HepG2 (cell line): ENCODE results near the gene TCEA3. TPM values are rescaled to one million over a fixed set of nuclear protein-coding genes. Genes with fewer than 3 reads are reported as not detected.
A peak's percentile ranks its signal among the peaks of the same experiment; 100 is the strongest.

ENCODE experiments used
- CBX5 ChIP-seq: sonication (generic); formaldehyde crosslinking; IDR thresholded peaks from 2 replicates; pipeline ENCODE4 v1.4.0; 2020; ENCODE audit warnings: missing genetic modification reagents, borderline replicate concordance
- E2F1 ChIP-seq: sonication (generic); formaldehyde crosslinking; IDR thresholded peaks from 2 replicates; pipeline ENCODE4 v1.5.0; 2020; ENCODE audit warnings: missing genetic modification reagents
- FOXP1 ChIP-seq, 2 experiments: fragments of 450-650 bp in 1 of 2; IDR thresholded peaks; 2 replicates each; pipeline ENCODE4 v1.6.1; 2017 to 2018; ENCODE audit warnings: antibody characterized with exemption in 1 of 2
- HNRNPH1 ChIP-seq: fragments of 200-400 bp; formaldehyde crosslinking; optimal IDR thresholded peaks from 2 replicates; pipeline ENCODE3; 2017; ENCODE audit warnings: mild to moderate bottlenecking, low read depth, low read length
- KMT2A ChIP-seq: sonication (generic); formaldehyde crosslinking; IDR thresholded peaks from 2 replicates; pipeline ENCODE4 v1.4.0; 2020; ENCODE audit warnings: missing genetic modification reagents
- MTF1 ChIP-seq: sonication (generic); formaldehyde crosslinking; IDR thresholded peaks from 2 replicates; pipeline ENCODE4 v1.5.0; 2020; ENCODE audit warnings: missing genetic modification reagents
- RARA ChIP-seq: IDR thresholded peaks from 2 replicates; pipeline ENCODE4 v1.6.1; 2016; ENCODE audit warnings: missing genetic modification reagents, missing compliant biosample characterization
- RFX5 ChIP-seq: IDR thresholded peaks from 2 replicates; pipeline ENCODE4 v1.6.1; 2011; ENCODE audit warnings: low read depth, low read length, improper control_type of control experiment
- ZBTB2 ChIP-seq: sonication (generic); formaldehyde crosslinking; IDR thresholded peaks from 2 replicates; pipeline ENCODE4 v1.8.0; 2022; ENCODE audit warnings: low read depth, missing genetic modification reagents
- ZFX ChIP-seq: sonication (generic); formaldehyde crosslinking; IDR thresholded peaks from 2 replicates; pipeline ENCODE4 v1.4.0; 2020; ENCODE audit warnings: mild to moderate bottlenecking, low read depth, missing genetic modification reagents, moderate library complexity
- ZMYM3 ChIP-seq: sonication (generic); formaldehyde crosslinking; IDR thresholded peaks from 2 replicates; pipeline ENCODE4 v1.5.1; 2020; ENCODE audit warnings: mild to moderate bottlenecking, missing genetic modification reagents
- ZNF362 ChIP-seq: sonication (generic); formaldehyde crosslinking; IDR thresholded peaks from 2 replicates; pipeline ENCODE4 v1.4.0; 2020; ENCODE audit warnings: missing genetic modification reagents, mild to moderate bottlenecking, borderline replicate concordance
- ZNF607 ChIP-seq: sonication (generic); formaldehyde crosslinking; IDR thresholded peaks from 2 replicates; pipeline ENCODE4 v1.5.1; 2020; ENCODE audit warnings: missing genetic modification reagents, mild to moderate bottlenecking, borderline replicate concordance
- ZUFSP ChIP-seq: sonication (generic); formaldehyde crosslinking; IDR thresholded peaks from 2 replicates; pipeline ENCODE4 v1.9.0; 2021; ENCODE audit warnings: missing genetic modification reagents, mild to moderate bottlenecking, borderline replicate concordance
- polyA plus RNA-seq, 8 experiments: library from polyadenylated mRNA; depleted of rRNA in 3 of 8; stranded (reverse) in 7 of 8; unstranded in 1 of 8; fragments of >200 nt; fragmentation: Illumina TruSeq in 4 of 8; extraction: Trizol in 4 of 8; gene quantifications; 2 replicates each; pipeline versions ENCODE4 v1.2.1 to v1.2.3, GENCODE V29; 2011 to 2016; ENCODE audit warnings: low read depth in 4 of 8, missing spikeins in 1 of 8, mixed read lengths in 1 of 8; ENCODE audit not compliant: insufficient read depth in 1 of 8
- total RNA-seq, 5 experiments: library from RNA; depleted of rRNA; stranded (reverse); fragments of >200 nt; fragmentation: Illumina TruSeq; extraction: Trizol; gene quantifications; 2 replicates each; pipeline ENCODE4 v1.2.3, GENCODE V29; 2016; ENCODE audit warnings: low read depth in 1 of 5
- TF ChIP-seq, protein P1 (sequence below): sonication (generic); formaldehyde crosslinking; IDR thresholded peaks from 2 replicates; pipeline ENCODE4 v1.8.0; 2022; ENCODE audit warnings: missing genetic modification reagents, low read depth, mild to moderate bottlenecking, borderline replicate concordance
- TF ChIP-seq, protein P2 (sequence below): sonication (generic); formaldehyde crosslinking; IDR thresholded peaks from 2 replicates; pipeline ENCODE4 v1.8.0; 2022; ENCODE audit warnings: missing genetic modification reagents, mild to moderate bottlenecking, moderate library complexity, borderline replicate concordance

The TCEA3 gene
- total and polyA plus RNA-seq, 2 of the 13 experiments (the other 11 are each of a cell fraction or from before 2014, with no cell fraction given), result 55.5 to 84.6 TPM

GRCh38 chr1:23376890-23377811 lies 47.4 kb downstream of the TCEA3 start (continued):
- no peak for TF ChIP-seq ZUFSP (CRISPR knock-in tag)
- no peak for TF ChIP-seq HNRNPH1
- no peak for TF ChIP-seq MTF1 (CRISPR knock-in tag)
- TF ChIP-seq KMT2A, result peak; percentile 34; the same call in 1 of the 2 replicates
- no peak for TF ChIP-seq RFX5
- peak; percentile 61 for TF ChIP-seq ZMYM3 (CRISPR knock-in tag)
- TF ChIP-seq CBX5 (CRISPR knock-in tag), result no peak
- no peak for TF ChIP-seq ZNF607 (CRISPR knock-in tag)
- TF ChIP-seq ZBTB2 (CRISPR knock-in tag), result no peak
- TF ChIP-seq, protein P1, sequence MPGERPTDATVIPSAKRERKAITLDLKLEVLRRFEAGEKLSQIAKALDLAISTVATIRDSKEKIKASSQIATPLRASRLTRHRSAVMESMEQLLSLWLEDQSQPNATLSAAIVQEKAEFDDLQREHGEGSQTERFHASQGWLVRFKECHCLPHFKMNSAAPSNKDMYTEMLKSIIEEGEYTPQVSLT, result no peak
- peak; percentile 69 for TF ChIP-seq ZNF362 (CRISPR knock-in tag)
- TF ChIP-seq RARA, result 0 out of 2 replicates have a peak, but pooled peaks have one; percentile 15
- TF ChIP-seq ZFX (CRISPR knock-in tag), result peak; percentile 63
- TF ChIP-seq, protein P2, sequence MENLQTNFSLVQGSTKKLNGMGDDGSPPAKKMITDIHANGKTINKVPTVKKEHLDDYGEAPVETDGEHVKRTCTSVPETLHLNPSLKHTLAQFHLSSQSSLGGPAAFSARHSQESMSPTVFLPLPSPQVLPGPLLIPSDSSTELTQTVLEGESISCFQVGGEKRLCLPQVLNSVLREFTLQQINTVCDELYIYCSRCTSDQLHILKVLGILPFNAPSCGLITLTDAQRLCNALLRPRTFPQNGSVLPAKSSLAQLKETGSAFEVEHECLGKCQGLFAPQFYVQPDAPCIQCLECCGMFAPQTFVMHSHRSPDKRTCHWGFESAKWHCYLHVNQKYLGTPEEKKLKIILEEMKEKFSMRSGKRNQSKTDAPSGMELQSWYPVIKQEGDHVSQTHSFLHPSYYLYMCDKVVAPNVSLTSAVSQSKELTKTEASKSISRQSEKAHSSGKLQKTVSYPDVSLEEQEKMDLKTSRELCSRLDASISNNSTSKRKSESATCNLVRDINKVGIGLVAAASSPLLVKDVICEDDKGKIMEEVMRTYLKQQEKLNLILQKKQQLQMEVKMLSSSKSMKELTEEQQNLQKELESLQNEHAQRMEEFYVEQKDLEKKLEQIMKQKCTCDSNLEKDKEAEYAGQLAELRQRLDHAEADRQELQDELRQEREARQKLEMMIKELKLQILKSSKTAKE, result no peak
- TF ChIP-seq FOXP1 (IDR thresholded peaks at IDR 0.05), result no peak
- peak; percentile 31 for TF ChIP-seq FOXP1 (CRISPR knock-in tag; IDR thresholded peaks at IDR 0.05)
- TF ChIP-seq E2F1 (CRISPR knock-in tag), result no peak
